Neural cell (in vitro differentiated cells): ENCODE measurements around the gene LECT2. TPM values are rescaled to one million over a fixed set of nuclear protein-coding genes. Genes with fewer than 3 reads are reported as not detected.

Experiments used
- H2AFZ ChIP-seq: fragments of 200-600, 300-800 bp; sonication (generic), shearing (Covaris generic); 2 replicates; pipeline ENCODE4 v1.6.0; 2014; ENCODE audit warnings: low read depth, mild to moderate bottlenecking, antibody characterized with exemption, low read length, moderate library complexity
- H3F3A ChIP-seq: fragments of 200-600 bp; shearing (Covaris generic); 2 replicates; pipeline ENCODE4 v1.6.1; 2016; ENCODE audit warnings: mild to moderate bottlenecking, moderate library complexity, mixed read lengths, antibody characterized with exemption, low read length; ENCODE audit not compliant: insufficient read depth, poor library complexity, severe bottlenecking
- H3K27ac ChIP-seq: fragments of 200-600, 300-800 bp; sonication (generic), shearing (Covaris generic); 2 replicates; pipeline ENCODE4 v1.5.1; 2014; ENCODE audit warnings: mild to moderate bottlenecking, low read length, moderate library complexity
- H3K27me3 ChIP-seq: fragments of 300-800, 200-600 bp; sonication (generic), shearing (Covaris generic); 2 replicates; pipeline ENCODE4 v1.6.0; 2014; ENCODE audit warnings: mild to moderate bottlenecking, low read depth, low read length, moderate library complexity; ENCODE audit not compliant: insufficient read depth
- H3K36me3 ChIP-seq: fragments of 300-800, 200-600 bp; sonication (generic), shearing (Covaris generic); 2 replicates; pipeline ENCODE4 v1.5.1; 2014; ENCODE audit warnings: mild to moderate bottlenecking, antibody characterized with exemption, low read length, moderate library complexity; ENCODE audit not compliant: insufficient read depth
- H3K4me2 ChIP-seq: fragments of 300-800, 200-600 bp; sonication (generic), shearing (Covaris generic); 2 replicates; pipeline ENCODE4 v1.6.0; 2014; ENCODE audit warnings: mild to moderate bottlenecking, low read length
- H3K4me3 ChIP-seq: fragments of 300-800, 200-600 bp; sonication (generic), shearing (Covaris generic); 2 replicates; pipeline ENCODE4 v1.5.1; 2014; ENCODE audit warnings: mild to moderate bottlenecking, low read length, moderate library complexity
- H3K79me2 ChIP-seq: fragments of 200-600 bp; shearing (Covaris generic); replicated peaks from 2 replicates; pipeline ENCODE4 v1.6.0; 2014; ENCODE audit warnings: mild to moderate bottlenecking, low read length, moderate library complexity; ENCODE audit not compliant: insufficient read depth
- H3K9ac ChIP-seq: fragments of 300-800, 200-600 bp; sonication (generic), shearing (Covaris generic); 2 replicates; pipeline ENCODE4 v1.6.1; 2016; ENCODE audit warnings: mild to moderate bottlenecking, low read length, mixed read lengths
- H3K9me2 ChIP-seq: fragments of 200-600 bp; shearing (Covaris generic); 2 replicates; pipeline ENCODE4 v1.6.1; 2016; ENCODE audit warnings: mild to moderate bottlenecking, low read length, mixed read lengths; ENCODE audit not compliant: insufficient read depth
- H3K9me3 ChIP-seq: fragments of 200-600, 300-800 bp; sonication (generic), shearing (Covaris generic); 2 replicates; pipeline ENCODE4 v1.6.1; 2016; ENCODE audit warnings: mild to moderate bottlenecking, mixed run types, low read length, moderate library complexity, mixed read lengths
- H4K20me1 ChIP-seq: fragments of 200-600 bp; shearing (Covaris generic); 2 replicates; pipeline ENCODE4 v1.6.1; 2016; ENCODE audit warnings: mild to moderate bottlenecking, mixed run types; ENCODE audit not compliant: insufficient read depth
- EP300 ChIP-seq: fragments of 450-650 bp; conservative IDR thresholded peaks from 2 replicates; pipeline ENCODE4 v1.6.1; 2014; ENCODE audit warnings: antibody characterized with exemption, mild to moderate bottlenecking, moderate library complexity; ENCODE audit not compliant: poor library complexity, severe bottlenecking
- EZH2 ChIP-seq: fragments of 200-600, 300-800 bp; shearing (Covaris generic), sonication (generic); IDR thresholded peaks from 2 replicates; pipeline ENCODE4 v1.6.1; 2014; ENCODE audit warnings: antibody characterized with exemption, low read length, borderline replicate concordance, mild to moderate bottlenecking; ENCODE audit not compliant: insufficient read depth, poor library complexity, severe bottlenecking
- MXI1 ChIP-seq: fragments of 450-650 bp; conservative IDR thresholded peaks from 2 replicates; pipeline ENCODE4 v1.6.1; 2014; ENCODE audit warnings: antibody characterized with exemption, mild to moderate bottlenecking; ENCODE audit not compliant: poor library complexity, severe bottlenecking
- POLR2AphosphoS5 ChIP-seq: IDR thresholded peaks from 2 replicates; pipeline ENCODE4 v1.6.1; 2012
- RAD21 ChIP-seq: fragments of 450-650 bp; conservative IDR thresholded peaks from 2 replicates; pipeline ENCODE4 v1.6.1; 2014; ENCODE audit warnings: antibody characterized with exemption, mild to moderate bottlenecking, moderate library complexity
- SMC3 ChIP-seq: fragments of 450-650 bp; conservative IDR thresholded peaks from 2 replicates; pipeline ENCODE4 v1.6.1; 2014; ENCODE audit warnings: antibody characterized with exemption, mild to moderate bottlenecking, moderate library complexity; ENCODE audit not compliant: poor library complexity
- TAF1 ChIP-seq: IDR thresholded peaks from 2 replicates; pipeline ENCODE4 v1.6.1; 2012; ENCODE audit warnings: low read depth
- polyA plus RNA-seq: library from polyadenylated mRNA; depleted of rRNA; stranded (reverse); fragments of >200 nt; gene quantifications from 2 replicates; pipeline ENCODE4 v1.2.3, GENCODE V29; 2014
- TF ChIP-seq, protein P1 (sequence below): IDR thresholded peaks from 2 replicates; pipeline ENCODE4 v1.6.1; 2012; ENCODE audit warnings: borderline replicate concordance
- TF ChIP-seq, protein P2 (sequence below): fragments of 450-650 bp; IDR thresholded peaks from 2 replicates; pipeline ENCODE4 v1.5.1; 2014; ENCODE audit warnings: antibody characterized with exemption, mild to moderate bottlenecking, moderate library complexity; ENCODE audit not compliant: poor library complexity, severe bottlenecking

The LECT2 gene
- polyA plus RNA-seq, 1 donor from 2014 or later = not detected

DNA sequence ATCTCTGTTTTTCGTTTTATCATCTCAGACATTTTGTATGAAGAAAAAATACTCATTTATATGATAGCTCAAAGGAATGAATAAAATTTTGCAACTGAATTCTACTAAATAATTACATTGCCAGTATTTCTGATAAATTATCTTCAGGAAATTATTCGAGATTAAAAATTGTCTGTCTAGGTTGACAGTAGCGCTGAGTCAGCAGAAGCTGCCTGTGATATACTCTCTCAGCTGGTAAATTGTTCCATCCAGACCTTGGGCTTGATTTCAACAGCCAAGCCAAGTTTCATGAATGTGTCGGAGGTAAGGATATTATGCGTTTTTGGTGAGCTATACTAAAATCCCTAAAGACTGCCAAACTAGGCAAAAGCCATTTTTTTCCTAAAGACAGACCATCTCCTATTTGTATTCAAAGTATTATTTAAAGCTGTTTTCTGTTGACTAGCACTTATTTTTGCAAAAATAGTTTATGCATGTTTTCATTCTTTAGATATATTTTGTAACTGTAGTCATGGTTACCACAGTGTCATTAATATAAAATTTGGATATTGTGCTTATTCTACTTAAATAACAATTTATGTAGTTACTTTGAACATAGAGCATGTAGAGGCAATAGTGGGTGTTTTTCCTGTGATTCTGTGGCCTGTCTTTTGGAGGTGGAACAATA lies 17.4 kb downstream of the LECT2 start:
- H3K79me2 ChIP-seq = no peaks in the 10 kb centered on the region

DNA sequence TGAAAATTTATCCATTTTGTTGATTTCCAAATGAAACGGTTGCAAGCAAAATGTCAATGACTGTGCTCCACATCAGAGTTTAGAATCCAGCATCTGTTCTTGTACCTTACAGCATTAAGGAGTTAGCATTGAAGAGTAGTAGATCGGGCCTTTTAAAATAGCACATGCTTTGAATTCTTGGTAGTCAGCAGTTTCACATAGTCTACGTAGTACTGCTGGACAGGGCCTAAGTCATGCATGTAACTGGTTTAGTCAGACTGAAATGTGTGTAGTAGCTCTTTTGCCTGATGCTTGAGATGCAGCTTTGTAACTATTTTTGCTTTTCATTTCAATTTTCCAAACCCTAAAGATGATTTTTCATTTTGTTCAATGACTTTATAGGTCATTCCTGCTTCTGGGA lies 19.8 kb downstream of the LECT2 start:
- Histone ChIP-seq H3F3A (no peaks in the 10 kb centered on the region), H3K36me3 (no peaks in the 10 kb centered on the region), H3K9ac (no peak overlapping the region), H2AFZ (no peak overlapping the region), H3K79me2 (no peaks in the 10 kb centered on the region), H3K4me2 (no peak overlapping the region), H3K9me3 (no peaks in the 10 kb centered on the region), H3K4me3 (no peak overlapping the region), H3K27me3 (peaks cover 36% of the 10 kb centered on the region), H4K20me1 (no peaks in the 10 kb centered on the region), H3K27ac (no peak overlapping the region), H3K9me2 (no peaks in the 10 kb centered on the region)
- TF ChIP-seq RAD21 (no peak), POLR2AphosphoS5 (no peak), EP300 (no peak), EZH2 (no peak), MXI1 (no peak), TAF1 (no peak), SMC3 (no peak)
- TF ChIP-seq, protein P1, sequence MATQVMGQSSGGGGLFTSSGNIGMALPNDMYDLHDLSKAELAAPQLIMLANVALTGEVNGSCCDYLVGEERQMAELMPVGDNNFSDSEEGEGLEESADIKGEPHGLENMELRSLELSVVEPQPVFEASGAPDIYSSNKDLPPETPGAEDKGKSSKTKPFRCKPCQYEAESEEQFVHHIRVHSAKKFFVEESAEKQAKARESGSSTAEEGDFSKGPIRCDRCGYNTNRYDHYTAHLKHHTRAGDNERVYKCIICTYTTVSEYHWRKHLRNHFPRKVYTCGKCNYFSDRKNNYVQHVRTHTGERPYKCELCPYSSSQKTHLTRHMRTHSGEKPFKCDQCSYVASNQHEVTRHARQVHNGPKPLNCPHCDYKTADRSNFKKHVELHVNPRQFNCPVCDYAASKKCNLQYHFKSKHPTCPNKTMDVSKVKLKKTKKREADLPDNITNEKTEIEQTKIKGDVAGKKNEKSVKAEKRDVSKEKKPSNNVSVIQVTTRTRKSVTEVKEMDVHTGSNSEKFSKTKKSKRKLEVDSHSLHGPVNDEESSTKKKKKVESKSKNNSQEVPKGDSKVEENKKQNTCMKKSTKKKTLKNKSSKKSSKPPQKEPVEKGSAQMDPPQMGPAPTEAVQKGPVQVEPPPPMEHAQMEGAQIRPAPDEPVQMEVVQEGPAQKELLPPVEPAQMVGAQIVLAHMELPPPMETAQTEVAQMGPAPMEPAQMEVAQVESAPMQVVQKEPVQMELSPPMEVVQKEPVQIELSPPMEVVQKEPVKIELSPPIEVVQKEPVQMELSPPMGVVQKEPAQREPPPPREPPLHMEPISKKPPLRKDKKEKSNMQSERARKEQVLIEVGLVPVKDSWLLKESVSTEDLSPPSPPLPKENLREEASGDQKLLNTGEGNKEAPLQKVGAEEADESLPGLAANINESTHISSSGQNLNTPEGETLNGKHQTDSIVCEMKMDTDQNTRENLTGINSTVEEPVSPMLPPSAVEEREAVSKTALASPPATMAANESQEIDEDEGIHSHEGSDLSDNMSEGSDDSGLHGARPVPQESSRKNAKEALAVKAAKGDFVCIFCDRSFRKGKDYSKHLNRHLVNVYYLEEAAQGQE = no peak
- TF ChIP-seq, protein P2, sequence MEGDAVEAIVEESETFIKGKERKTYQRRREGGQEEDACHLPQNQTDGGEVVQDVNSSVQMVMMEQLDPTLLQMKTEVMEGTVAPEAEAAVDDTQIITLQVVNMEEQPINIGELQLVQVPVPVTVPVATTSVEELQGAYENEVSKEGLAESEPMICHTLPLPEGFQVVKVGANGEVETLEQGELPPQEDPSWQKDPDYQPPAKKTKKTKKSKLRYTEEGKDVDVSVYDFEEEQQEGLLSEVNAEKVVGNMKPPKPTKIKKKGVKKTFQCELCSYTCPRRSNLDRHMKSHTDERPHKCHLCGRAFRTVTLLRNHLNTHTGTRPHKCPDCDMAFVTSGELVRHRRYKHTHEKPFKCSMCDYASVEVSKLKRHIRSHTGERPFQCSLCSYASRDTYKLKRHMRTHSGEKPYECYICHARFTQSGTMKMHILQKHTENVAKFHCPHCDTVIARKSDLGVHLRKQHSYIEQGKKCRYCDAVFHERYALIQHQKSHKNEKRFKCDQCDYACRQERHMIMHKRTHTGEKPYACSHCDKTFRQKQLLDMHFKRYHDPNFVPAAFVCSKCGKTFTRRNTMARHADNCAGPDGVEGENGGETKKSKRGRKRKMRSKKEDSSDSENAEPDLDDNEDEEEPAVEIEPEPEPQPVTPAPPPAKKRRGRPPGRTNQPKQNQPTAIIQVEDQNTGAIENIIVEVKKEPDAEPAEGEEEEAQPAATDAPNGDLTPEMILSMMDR = no peak

More for the DNA sequence above, 17.4 kb downstream of the LECT2 start:
- H3K9me2 ChIP-seq = no peaks in the 10 kb centered on the region
- H3K9me3 ChIP-seq = no peaks in the 10 kb centered on the region
- no peak overlapping the region for H3K27ac ChIP-seq
- H3K9ac ChIP-seq = no peak overlapping the region
- no peaks in the 10 kb centered on the region for H3K36me3 ChIP-seq
- H3K27me3 ChIP-seq = peaks cover 12% of the 10 kb centered on the region
- no peak overlapping the region for H3K4me3 ChIP-seq
- H3F3A ChIP-seq = no peaks in the 10 kb centered on the region
- H2AFZ ChIP-seq = no peak overlapping the region
- no peaks in the 10 kb centered on the region for H4K20me1 ChIP-seq
- H3K4me2 ChIP-seq = no peak overlapping the region
- no peak for TF ChIP-seq EP300
- TF ChIP-seq, protein P1 = no peak
- no peak for TF ChIP-seq MXI1
- no peak for TF ChIP-seq RAD21
- TF ChIP-seq POLR2AphosphoS5 = no peak
- no peak for TF ChIP-seq EZH2
